Superior temporal gyrus (tissue), 1 donor: Measurements from ENCODE around the gene DPF1.
"Not testable (repeated sequence)": the region's sequence is repeated elsewhere in the genome, so short reads cannot be mapped to it uniquely, and the experiment has no call there.

Source experiments
- DNase-seq: peaks from one replicate; pipeline ENCODE4 v3.0.0-alpha.2; 2016; ENCODE audit errors: extremely low spot score

Gene DPF1

GRCh38 chr19:38224014-38224862 lies at the start of gene DPF1:
DPF1 (minus strand) TSS chr19:38224222; CDS start chr19:38224142, 80 bp downstream.
- peak; percentile 69 for DNase-seq

GRCh38 chr19:38273499-38273898 lies 49.5 kb upstream of the DPF1 start:
- no peak for DNase-seq

GRCh38 chr19:38270587-38271167 lies 46.7 kb upstream of the DPF1 start:
- DNase-seq = no peak

DNA sequence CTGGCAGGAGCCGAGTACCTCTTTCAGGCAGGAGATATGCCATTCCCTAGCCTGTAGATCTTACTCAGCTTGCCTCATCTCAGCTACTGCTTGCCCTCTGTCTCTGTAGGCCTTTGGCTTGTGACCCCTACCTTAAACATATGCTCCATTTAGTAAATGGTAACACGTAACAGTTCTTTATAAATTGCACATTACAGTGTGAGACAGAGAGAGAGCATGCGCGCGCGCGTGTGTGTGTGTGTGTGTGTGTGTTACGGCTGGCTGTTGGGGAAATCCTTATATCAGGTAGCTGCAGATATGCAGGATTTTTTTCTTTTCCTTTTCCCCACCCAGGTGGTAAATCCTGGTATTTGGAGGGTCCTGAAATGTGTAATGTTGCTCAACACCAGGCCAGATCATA lies 44.5 kb upstream of the DPF1 start:
- DNase-seq = no peak

DNA sequence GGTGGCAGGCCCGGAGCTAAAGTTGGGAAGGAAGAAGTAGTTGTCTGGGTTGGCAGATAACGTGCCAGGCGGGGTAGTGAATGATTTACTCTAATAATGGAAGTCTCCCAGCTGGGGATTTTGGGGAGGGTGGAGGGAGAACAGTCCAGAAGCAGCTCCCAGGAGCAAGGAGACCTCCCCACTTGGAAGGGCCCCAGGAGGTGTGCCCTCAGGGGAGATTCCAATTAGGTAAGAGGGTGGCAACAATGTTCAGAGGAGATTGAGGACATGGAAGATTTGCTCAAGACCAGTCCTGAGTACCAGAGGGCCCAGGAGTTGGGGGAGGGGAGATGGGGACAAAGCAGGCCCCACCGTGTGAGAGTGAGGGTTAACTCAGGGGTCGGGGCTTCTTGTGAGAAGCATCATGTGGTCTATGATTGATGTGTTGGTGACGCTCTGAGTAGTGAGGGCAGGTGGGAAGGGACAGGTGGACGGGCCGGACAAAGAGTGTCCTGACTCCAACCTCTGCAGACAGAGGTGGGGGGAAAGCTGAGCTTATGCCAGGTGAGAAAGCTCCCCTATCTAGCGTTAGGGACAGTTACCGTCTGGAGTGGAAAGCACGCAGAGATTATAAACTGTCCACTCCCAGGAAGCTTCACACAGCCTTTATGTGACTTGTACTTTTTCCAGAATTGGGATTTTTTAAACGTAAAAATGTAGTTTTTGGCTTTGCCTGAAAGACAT lies 43.9 kb upstream of the DPF1 start:
- no peak for DNase-seq

DNA sequence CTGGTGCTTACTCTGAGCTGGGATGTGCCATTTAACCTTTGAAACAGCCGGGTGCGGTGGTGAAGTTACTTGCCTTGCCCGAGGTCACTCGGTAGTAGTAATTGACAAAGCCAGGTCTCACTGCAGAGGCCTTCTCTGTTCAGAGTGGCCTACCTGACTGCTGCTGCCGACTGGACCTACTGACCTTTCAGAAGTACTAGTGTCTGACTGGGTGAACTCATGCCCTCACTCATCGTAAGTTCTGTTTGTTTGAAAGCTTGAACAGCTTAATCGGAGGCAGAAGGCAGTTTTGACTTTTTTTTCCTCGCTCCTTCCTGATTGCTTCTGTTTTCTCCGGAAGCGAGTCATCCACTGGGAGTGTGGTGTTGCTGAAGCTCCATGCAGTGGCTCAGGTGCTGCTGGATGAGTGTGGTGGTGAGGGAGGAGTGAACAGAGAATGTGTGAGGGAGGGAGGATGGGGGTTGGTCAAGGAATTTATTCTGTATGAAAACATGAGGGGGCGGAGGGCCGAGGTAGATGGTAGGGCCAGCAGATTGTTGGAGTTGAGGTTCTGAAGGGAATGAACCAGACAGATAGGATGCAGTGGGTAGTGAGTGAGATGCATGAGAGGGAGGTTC lies 43.1 kb upstream of the DPF1 start:
- DNase-seq = peak; percentile 24

DNA sequence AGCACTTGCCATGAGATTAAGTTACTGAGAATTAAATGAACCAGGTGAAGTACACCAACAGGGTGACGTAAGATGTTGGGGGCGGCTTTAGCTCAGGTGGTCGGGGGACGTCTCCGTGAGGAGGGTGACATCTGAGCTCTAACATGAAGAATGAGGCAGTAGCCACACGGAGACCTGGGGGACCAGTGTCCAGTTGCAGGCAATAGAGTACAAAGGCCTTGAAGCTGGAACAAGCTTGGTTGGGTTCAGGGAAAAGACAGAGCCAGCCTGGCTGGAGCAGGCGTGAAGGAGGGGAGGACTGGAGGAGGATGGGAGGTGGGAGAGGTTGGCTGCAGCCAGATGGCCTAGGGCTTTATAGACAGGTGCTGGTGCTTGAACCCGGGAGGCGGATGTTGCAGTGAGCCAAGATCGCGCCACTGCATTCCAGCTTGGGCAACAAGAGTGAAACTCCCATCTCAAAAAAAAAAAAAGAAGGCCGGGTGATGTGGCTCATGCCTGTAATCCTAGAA lies 42.0 kb upstream of the DPF1 start:
- DNase-seq = no peak

GRCh38 chr19:38265213-38265861 lies 41.3 kb upstream of the DPF1 start:
- peak; percentile 38 for DNase-seq

- DNase-seq = no peak
These were observed 40.6 kb upstream of the DPF1 start, which contains the start of gene SPINT2 for GRCh38 chr19:38264486-38265212. SPINT2 (plus strand) TSS chr19:38264573; CDS start chr19:38264893, 320 bp downstream.

- DNase-seq = no peak
These were observed 39.9 kb upstream of the DPF1 start for GRCh38 chr19:38263689-38264485.

GRCh38 chr19:38262585-38263268 lies 38.7 kb upstream of the DPF1 start:
- DNase-seq = no peak

DNA sequence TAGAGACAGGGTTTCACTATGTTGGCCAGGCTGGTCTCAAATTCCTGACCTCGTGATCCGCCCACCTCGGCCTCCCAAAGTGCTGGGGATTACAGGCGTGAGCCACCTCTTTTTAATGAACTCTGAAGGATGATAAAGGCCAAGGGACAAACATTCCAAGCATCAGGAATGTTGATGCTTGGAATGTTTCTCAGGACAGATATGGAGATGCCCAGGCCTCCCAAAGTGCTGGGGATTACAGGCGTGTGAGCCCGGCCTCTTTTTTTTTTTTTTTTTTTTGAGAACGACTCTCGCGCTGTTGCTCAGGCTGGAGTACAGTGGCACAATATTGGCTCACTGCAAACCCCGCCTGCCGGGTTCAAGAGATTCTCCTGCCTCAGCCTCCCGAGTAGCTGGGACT lies 37.9 kb upstream of the DPF1 start:
- DNase-seq = not testable (repeated sequence)

DNA sequence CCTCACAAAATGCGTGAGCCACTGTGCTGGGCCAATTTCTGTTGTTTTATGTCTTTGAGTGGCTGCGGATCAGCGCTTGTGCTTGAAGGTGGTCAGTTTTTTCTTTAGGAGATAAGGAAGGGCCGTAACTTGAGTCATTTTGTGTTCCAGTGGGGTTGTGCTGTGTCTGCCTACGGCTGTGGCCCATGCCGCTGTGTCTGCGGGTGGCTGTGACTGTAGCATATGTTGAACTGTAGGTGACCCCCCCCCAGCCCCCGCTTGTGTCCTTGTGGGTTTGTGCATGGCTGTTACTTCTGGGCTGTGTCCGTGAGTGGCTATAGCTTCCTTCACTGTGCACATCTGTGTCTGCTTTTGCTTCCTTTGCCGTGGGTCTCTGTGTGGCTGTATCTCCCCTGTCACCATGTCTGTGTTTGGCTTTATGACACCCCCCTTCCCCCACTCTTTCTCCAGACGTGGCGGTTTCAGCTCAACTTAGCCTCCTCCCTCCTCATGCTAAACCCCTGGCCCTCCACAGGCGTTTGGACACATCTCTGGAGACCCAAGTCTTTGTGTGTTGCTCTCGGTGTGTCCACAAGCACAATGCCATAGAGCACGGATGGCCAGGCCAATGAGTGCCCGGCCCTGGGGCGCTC lies 31.5 kb upstream of the DPF1 start:
- no peak for DNase-seq

DNA sequence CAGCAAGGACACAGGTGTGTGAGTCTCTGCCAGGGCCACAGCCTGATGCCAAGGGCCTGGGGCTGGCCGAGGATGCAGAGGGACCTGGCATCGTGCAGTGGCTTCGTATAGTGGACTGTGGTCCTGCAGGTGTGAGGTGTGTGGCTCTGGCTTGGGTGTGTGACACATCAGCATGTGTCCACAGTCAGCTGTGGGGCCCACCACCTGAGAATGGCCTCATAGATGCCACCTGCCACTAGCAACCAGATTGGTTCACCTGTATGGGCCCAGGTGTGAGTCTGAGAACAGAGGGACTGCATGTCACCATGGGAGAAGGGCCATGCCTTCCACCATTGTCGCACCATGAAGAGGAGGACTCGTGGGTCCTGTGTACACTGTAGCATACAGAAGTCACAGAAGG lies 29.8 kb upstream of the DPF1 start:
- no peak for DNase-seq

- peak; percentile 88 for DNase-seq
These were observed 29.1 kb upstream of the DPF1 start for GRCh38 chr19:38252941-38253691.

DNA sequence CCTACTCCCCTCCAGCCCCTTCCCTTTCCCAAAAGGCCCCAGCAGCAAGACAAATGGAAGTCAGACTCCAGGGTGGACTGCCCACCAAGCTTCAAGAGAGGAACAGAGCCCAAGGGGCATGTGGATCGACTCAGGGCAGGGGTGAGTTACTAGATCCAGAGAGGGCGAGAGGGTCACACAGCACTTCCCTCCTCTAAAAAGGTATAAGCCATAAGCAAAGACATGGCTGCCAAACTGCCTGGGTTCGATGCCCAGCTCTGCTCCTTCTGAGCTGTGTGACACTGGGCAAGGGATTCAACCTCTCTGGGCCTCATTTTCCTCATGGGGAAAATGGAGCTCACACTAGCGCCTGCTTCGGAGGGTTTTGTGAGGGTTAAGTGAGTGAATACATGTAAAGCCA lies 28.4 kb upstream of the DPF1 start:
- DNase-seq = no peak

DNA sequence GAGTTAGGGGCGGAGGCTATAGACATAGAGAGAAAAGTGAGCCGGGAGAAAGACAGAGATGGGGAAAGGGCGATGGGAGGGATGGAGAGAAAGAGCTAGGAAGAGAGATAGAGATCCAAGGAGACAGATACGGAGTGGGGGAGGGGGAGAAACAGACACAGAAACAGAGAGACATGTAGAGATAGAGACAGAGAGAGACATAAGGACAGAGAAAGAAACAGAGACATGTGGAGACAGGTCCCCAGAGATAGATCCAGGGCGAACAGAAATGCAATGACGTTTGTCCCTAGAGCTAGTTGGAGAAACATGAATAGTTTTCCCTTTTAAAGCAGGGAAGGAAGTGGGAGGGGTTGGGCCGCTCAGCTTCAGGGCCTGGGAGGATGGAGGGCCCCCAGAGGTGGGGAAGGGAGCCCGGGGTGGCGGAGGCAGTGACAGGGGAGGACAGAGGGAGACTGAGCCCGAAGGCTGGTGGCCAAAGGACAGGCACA lies 27.6 kb upstream of the DPF1 start:
- DNase-seq = no peak
